H9 (cell line): ENCODE results near the gene C16orf74. TPM values are rescaled to one million over a fixed set of nuclear protein-coding genes. Genes with fewer than 3 reads are reported as not detected.

Experiments
- DNase-seq: peaks from one replicate; pipeline ENCODE4 v3.0.0-alpha.2; 2017
- H2AFZ ChIP-seq: one replicate; pipeline ENCODE4 v1.6.1; 2013; ENCODE audit warnings: mild to moderate bottlenecking, low read length, control low read depth, moderate library complexity
- H2AK5ac ChIP-seq: 2 replicates; pipeline ENCODE4 v1.6.1; 2013; ENCODE audit warnings: low read length, control low read depth, mixed read lengths; ENCODE audit not compliant: insufficient read length
- H2BK120ac ChIP-seq: one replicate; pipeline ENCODE4 v1.6.1; 2013; ENCODE audit warnings: low read depth, mild to moderate bottlenecking, low read length, control low read depth, inconsistent platforms; ENCODE audit not compliant: poor library complexity, severe bottlenecking
- H2BK12ac ChIP-seq: 2 replicates; pipeline ENCODE4 v1.6.1; 2013; ENCODE audit warnings: low read length, control low read depth, mixed read lengths, low read depth; ENCODE audit not compliant: insufficient read length
- H2BK15ac ChIP-seq: 2 replicates; pipeline ENCODE4 v1.6.1; 2013; ENCODE audit warnings: low read depth, low read length, control low read depth
- H2BK20ac ChIP-seq: one replicate; pipeline ENCODE4 v1.6.1; 2013; ENCODE audit warnings: low read depth, mild to moderate bottlenecking, low read length, control low read depth, inconsistent platforms; ENCODE audit not compliant: poor library complexity, severe bottlenecking
- H2BK5ac ChIP-seq: 2 replicates; pipeline ENCODE4 v1.6.1; 2013; ENCODE audit warnings: low read length, control low read depth, mixed read lengths; ENCODE audit not compliant: insufficient read length
- H3K14ac ChIP-seq: 2 replicates; pipeline ENCODE4 v1.6.1; 2013; ENCODE audit warnings: low read length, control low read depth; ENCODE audit not compliant: insufficient read depth
- H3K18ac ChIP-seq: 2 replicates; pipeline ENCODE4 v1.6.1; 2013; ENCODE audit warnings: low read depth, mild to moderate bottlenecking, mixed read lengths, low read length, control low read depth; ENCODE audit not compliant: insufficient read length
- H3K23ac ChIP-seq: 2 replicates; pipeline ENCODE4 v1.6.1; 2013; ENCODE audit warnings: low read length, control low read depth, mixed read lengths, low read depth; ENCODE audit not compliant: insufficient read length
- H3K23me2 ChIP-seq: 2 replicates; pipeline ENCODE4 v1.6.1; 2013; ENCODE audit warnings: low read depth, mild to moderate bottlenecking, mixed read lengths, low read length, control low read depth; ENCODE audit not compliant: insufficient read length, poor library complexity, severe bottlenecking
- H3K27ac ChIP-seq: 2 replicates; pipeline ENCODE4 v1.5.1; 2013; ENCODE audit warnings: low read length, control low read depth, mixed read lengths, low read depth; ENCODE audit not compliant: insufficient read length
- H3K27me3 ChIP-seq: 2 replicates; pipeline ENCODE4 v1.6.1; 2013; ENCODE audit warnings: low read length, control low read depth, inconsistent platforms; ENCODE audit not compliant: insufficient read depth
- H3K4ac ChIP-seq: 2 replicates; pipeline ENCODE4 v1.6.1; 2013; ENCODE audit warnings: low read depth, mild to moderate bottlenecking, control low read depth, inconsistent platforms, low read length, moderate library complexity
- H3K4me1 ChIP-seq: 2 replicates; pipeline ENCODE4 v1.6.1; 2013; ENCODE audit warnings: low read length, control low read depth, inconsistent platforms; ENCODE audit not compliant: insufficient read depth
- H3K4me2 ChIP-seq: 2 replicates; pipeline ENCODE4 v1.6.1; 2013; ENCODE audit warnings: low read length, control low read depth, mixed read lengths; ENCODE audit not compliant: insufficient read length, insufficient read depth
- H3K56ac ChIP-seq: 2 replicates; pipeline ENCODE4 v1.6.1; 2013; ENCODE audit warnings: low read depth, mild to moderate bottlenecking, mixed read lengths, low read length, control low read depth; ENCODE audit not compliant: insufficient read length
- H3K79me1 ChIP-seq: 2 replicates; pipeline ENCODE4 v1.6.1; 2013; ENCODE audit warnings: low read depth, mild to moderate bottlenecking, moderate library complexity, low read length, control low read depth, inconsistent platforms; ENCODE audit not compliant: insufficient read depth, poor library complexity, severe bottlenecking
- H3K79me2 ChIP-seq: 2 replicates; pipeline ENCODE4 v1.6.1; 2013; ENCODE audit warnings: low read length, control low read depth, inconsistent platforms; ENCODE audit not compliant: insufficient read depth
- H3K9ac ChIP-seq: 2 replicates; pipeline ENCODE4 v1.6.1; 2013; ENCODE audit warnings: low read length, control low read depth, mixed read lengths; ENCODE audit not compliant: insufficient read length; ENCODE audit errors: extremely low read depth
- H3K9me3 ChIP-seq: one replicate; pipeline ENCODE4 v1.6.1; 2013; ENCODE audit warnings: low read depth, low read length, inconsistent platforms; ENCODE audit not compliant: control insufficient read depth
- H3T11ph ChIP-seq: one replicate; pipeline ENCODE4 v1.6.1; 2013; ENCODE audit warnings: mild to moderate bottlenecking, low read length, control low read depth, inconsistent platforms
- H4K20me1 ChIP-seq: one replicate; pipeline ENCODE4 v1.6.1; 2013; ENCODE audit not compliant: control insufficient read depth, insufficient read length, insufficient read depth
- H4K5ac ChIP-seq: 2 replicates; pipeline ENCODE4 v1.6.1; 2013; ENCODE audit warnings: low read depth, mild to moderate bottlenecking, mixed read lengths, low read length, control low read depth; ENCODE audit not compliant: insufficient read length
- H4K8ac ChIP-seq: replicated peaks from 2 replicates; pipeline ENCODE4 v1.6.1; 2013; ENCODE audit warnings: low read length, control low read depth, mixed read lengths, low read depth; ENCODE audit not compliant: insufficient read length
- H4K91ac ChIP-seq: 2 replicates; pipeline ENCODE4 v1.6.1; 2013; ENCODE audit warnings: low read depth, mild to moderate bottlenecking, moderate library complexity, mixed read lengths, low read length, control low read depth; ENCODE audit not compliant: insufficient read length
- H3K27ac Mint-ChIP-seq, 3 experiments: 2 replicates in 2 of 3; 3 replicates in 1 of 3; pipeline ENCODE4 v1.8.0; 2020 to 2021; ENCODE audit warnings: mixed read lengths in 3 of 3, mild to moderate bottlenecking in 1 of 3, moderate library complexity in 1 of 3
- H3K27me3 Mint-ChIP-seq: 2 replicates; pipeline ENCODE4 v1.8.0; 2021; ENCODE audit warnings: low read depth, mild to moderate bottlenecking, moderate library complexity, mixed read lengths
- H3K36me3 Mint-ChIP-seq, 3 experiments: 2 replicates in 2 of 3; 3 replicates in 1 of 3; pipeline ENCODE4 v1.8.0; 2020 to 2021; ENCODE audit warnings: low read depth in 3 of 3, mixed read lengths in 3 of 3; ENCODE audit not compliant: insufficient read depth in 1 of 3
- H3K4me1 Mint-ChIP-seq, 2 experiments: 2 replicates each; pipeline ENCODE4 v1.8.0; 2020; ENCODE audit warnings: mixed read lengths in 2 of 2
- H3K4me3 Mint-ChIP-seq, 2 experiments: 2 replicates in 1 of 2; 3 replicates in 1 of 2; pipeline ENCODE4 v1.8.0; 2020 to 2021; ENCODE audit warnings: mild to moderate bottlenecking in 2 of 2, mixed read lengths in 2 of 2, moderate library complexity in 1 of 2
- H3K9me3 Mint-ChIP-seq, 2 experiments: 2 replicates in 1 of 2; 3 replicates in 1 of 2; pipeline ENCODE4 v1.8.0; 2020; ENCODE audit warnings: mild to moderate bottlenecking in 2 of 2, mixed read lengths in 2 of 2, moderate library complexity in 1 of 2
- CTCF ChIP-seq: fragments of 200-600 bp; sonication (generic); conservative IDR thresholded peaks from 3 replicates; pipeline ENCODE4 v1.8.0; 2021; ENCODE audit warnings: antibody characterized with exemption, mild to moderate bottlenecking
- WGBS: extraction: QIAGEN DNeasy Blood & Tissue Kit; methylation state at CpG from one replicate; pipeline ENCODE4 v1.1.7; 2013; ENCODE audit warnings: missing lambda C conversion rate, low lambda C conversion rate, mixed read lengths; ENCODE audit not compliant: insufficient read length; ENCODE audit errors: extremely low coverage; 5-methylcytosine and 5-hydroxymethylcytosine counted together
- total RNA-seq: library from RNA; stranded (reverse); gene quantifications from 2 replicates; pipeline ENCODE4 v1.2.1, GENCODE V29; 2021

The C16orf74 gene
- total RNA-seq, 1 experiment from 2014 or later: 5.6 TPM

GRCh38 chr16:85690469-85691064 is 60.3 kb downstream of the C16orf74 start:
- WGBS: no CpG with 5 or more reads among the region's 7 CpGs
- Histone ChIP-seq H2BK12ac (no peak overlapping the region), H4K20me1 (no peaks in the 10 kb centered on the region), H2BK5ac (no peak overlapping the region), H3K27ac (no peak overlapping the region), H2AFZ (no peak overlapping the region), H3K18ac (no peak overlapping the region), H3K27me3 (no peaks in the 10 kb centered on the region), H3K23me2 (no peaks in the 10 kb centered on the region), H3K9ac (no peak overlapping the region), H4K5ac (no peak overlapping the region), H3K79me1 (no peaks in the 10 kb centered on the region), H3T11ph (no peak overlapping the region), H2BK20ac (no peak overlapping the region), H3K4ac (no peak overlapping the region), H2BK15ac (no peak overlapping the region), H3K4me2 (no peak overlapping the region), H3K79me2 (no peaks in the 10 kb centered on the region; the same call in 1 of the 2 replicates), H4K8ac (no peak overlapping the region), H2AK5ac (no peak overlapping the region), H4K91ac (no peak overlapping the region), H2BK120ac (no peak overlapping the region), H3K9me3 (no peaks in the 10 kb centered on the region), H3K4me1 (no peaks in the 10 kb centered on the region; the same call in 1 of the 2 replicates), H3K56ac (no peak overlapping the region), H3K14ac (no peak overlapping the region), H3K23ac (no peak overlapping the region)
- TF ChIP-seq CTCF: no peak
- Mint-ChIP-seq H3K4me3 (no peak overlapping the region), H3K9me3 (no peaks in the 10 kb centered on the region), H3K36me3 (peaks cover 3 to 17% (median 15%) of the 10 kb centered on the region in 3 experiments; a peak in 6 of 7 replicates), H3K27ac (no peak overlapping the region), H3K27me3 (peaks cover 25% of the 10 kb centered on the region), H3K4me1 (peaks cover 12 to 29% of the 10 kb centered on the region in 2 experiments)
- no peak for DNase-seq
